Endothelial cell (in vitro differentiated cells): ENCODE results near the gene FTO. TPM values are rescaled to one million over a fixed set of nuclear protein-coding genes. Genes with fewer than 3 reads are reported as not detected.

Source experiments
- DNase-seq: peaks from one replicate; pipeline ENCODE4 v3.0.0; 2021; ENCODE audit warnings: low spot score
- H3K27ac Mint-ChIP-seq: one replicate; pipeline ENCODE4 v1.8.0; 2021; ENCODE audit warnings: mixed read lengths, inconsistent platforms; ENCODE audit not compliant: unreplicated experiment
- H3K27me3 Mint-ChIP-seq: one replicate; pipeline ENCODE4 v1.8.0; 2021; ENCODE audit warnings: mild to moderate bottlenecking, moderate library complexity, mixed read lengths, inconsistent platforms; ENCODE audit not compliant: unreplicated experiment
- H3K36me3 Mint-ChIP-seq: one replicate; pipeline ENCODE4 v1.8.0; 2021; ENCODE audit warnings: mild to moderate bottlenecking, low read depth, mixed read lengths, inconsistent platforms; ENCODE audit not compliant: unreplicated experiment
- H3K4me1 Mint-ChIP-seq: one replicate; pipeline ENCODE4 v1.8.0; 2021; ENCODE audit warnings: mild to moderate bottlenecking, mixed read lengths, inconsistent platforms; ENCODE audit not compliant: unreplicated experiment
- H3K4me3 Mint-ChIP-seq: one replicate; pipeline ENCODE4 v1.8.0; 2021; ENCODE audit warnings: mild to moderate bottlenecking, mixed read lengths, inconsistent platforms; ENCODE audit not compliant: unreplicated experiment
- H3K9me3 Mint-ChIP-seq: one replicate; pipeline ENCODE4 v1.8.0; 2021; ENCODE audit warnings: mixed read lengths, inconsistent platforms; ENCODE audit not compliant: unreplicated experiment
- CTCF ChIP-seq: fragments of 200-600 bp; sonication (generic); IDR thresholded peaks from one replicate; pipeline ENCODE4 v1.5.0; 2021; ENCODE audit warnings: antibody characterized with exemption; ENCODE audit not compliant: unreplicated experiment
- total RNA-seq: library from RNA; stranded (reverse); fragmentation: NEBNext Ultra II Directional; extraction: Animal tissue kit (Norgen Biotek cat#: 25700); gene quantifications from one replicate; pipeline ENCODE4 v1.2.1, GENCODE V29; 2021; ENCODE audit not compliant: unreplicated experiment

Gene FTO
- total RNA-seq, 1 donor from 2014 or later: 83.8 TPM

DNA sequence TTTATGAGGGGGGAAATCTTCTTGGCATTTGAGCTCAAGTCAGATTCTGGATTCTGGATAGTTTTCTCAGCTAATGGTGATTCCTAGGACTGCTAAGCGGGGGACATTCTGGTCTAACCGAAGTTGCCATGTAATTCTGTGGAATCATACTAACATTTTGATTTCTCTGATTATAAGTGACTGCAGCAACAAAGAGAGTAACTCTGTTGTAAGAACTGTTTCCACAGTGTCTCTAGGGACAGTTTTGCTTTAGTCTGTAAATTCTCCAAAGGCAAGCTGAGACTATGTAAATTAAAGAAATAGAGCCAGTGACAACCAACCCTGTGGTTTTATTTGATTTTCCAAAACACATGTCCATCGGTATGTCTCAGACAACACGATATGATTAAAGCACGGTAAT lies 296.4 kb downstream of the FTO start:
- DNase-seq: no peak
- H3K27me3 Mint-ChIP-seq: no peaks in the 10 kb centered on the region
- no peaks in the 10 kb centered on the region for H3K4me1 Mint-ChIP-seq
- no peaks in the 10 kb centered on the region for H3K9me3 Mint-ChIP-seq
- no peak overlapping the region for H3K4me3 Mint-ChIP-seq
- no peak for TF ChIP-seq CTCF
- no peaks in the 10 kb centered on the region for H3K36me3 Mint-ChIP-seq
- no peak overlapping the region for H3K27ac Mint-ChIP-seq

GRCh38 chr16:54006693-54007092 lies 302.7 kb downstream of the FTO start:
- Mint-ChIP-seq H3K9me3 (no peaks in the 10 kb centered on the region), H3K27ac (no peak overlapping the region), H3K36me3 (no peaks in the 10 kb centered on the region), H3K27me3 (no peaks in the 10 kb centered on the region), H3K4me3 (no peak overlapping the region), H3K4me1 (no peaks in the 10 kb centered on the region)
- no peak for TF ChIP-seq CTCF
- DNase-seq: no peak

GRCh38 chr16:54007504-54007903 lies 303.5 kb downstream of the FTO start:
- no peak for TF ChIP-seq CTCF
- Mint-ChIP-seq H3K4me1 (no peaks in the 10 kb centered on the region), H3K27ac (no peak overlapping the region), H3K4me3 (no peak overlapping the region), H3K27me3 (no peaks in the 10 kb centered on the region), H3K36me3 (peaks cover 6% of the 10 kb centered on the region), H3K9me3 (peaks cover 6% of the 10 kb centered on the region)
- DNase-seq: no peak

DNA sequence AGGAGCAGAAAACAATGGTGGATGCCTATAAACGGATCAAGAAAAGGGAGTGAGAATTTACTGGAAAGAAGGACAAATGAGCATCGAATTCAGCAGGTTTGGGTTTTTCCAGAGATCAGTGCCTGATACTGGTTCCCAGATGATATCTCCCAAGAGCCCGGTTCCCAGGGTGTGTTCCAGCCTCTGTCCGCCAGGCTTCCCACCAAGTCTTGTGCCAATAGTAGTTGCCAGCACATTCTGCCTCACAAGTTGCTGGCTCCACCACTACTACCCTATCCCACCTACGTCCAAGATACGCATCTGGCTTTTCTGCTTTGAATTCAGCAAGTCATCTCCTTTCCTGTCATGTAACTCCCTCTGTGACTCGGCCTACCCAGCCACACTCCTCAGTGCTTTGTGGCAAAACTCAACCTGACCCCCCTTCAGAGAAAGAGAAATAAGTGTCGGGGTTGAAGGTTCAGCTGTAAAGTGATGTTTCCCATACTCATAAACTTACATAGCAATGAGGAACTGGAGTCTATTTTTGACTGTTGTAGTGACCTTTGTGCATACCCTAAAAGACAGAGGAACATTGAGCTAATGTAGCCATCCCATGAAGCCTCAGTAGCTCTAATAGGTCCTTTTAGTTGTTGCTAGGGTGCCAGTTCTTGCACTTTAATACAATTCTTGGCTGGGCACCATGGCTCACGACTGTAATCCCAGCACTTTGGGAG lies 305.7 kb downstream of the FTO start:
- Mint-ChIP-seq H3K36me3 (peaks cover 6% of the 10 kb centered on the region), H3K9me3 (peaks cover 6% of the 10 kb centered on the region), H3K27ac (no peak overlapping the region), H3K4me3 (no peak overlapping the region), H3K27me3 (no peaks in the 10 kb centered on the region), H3K4me1 (no peaks in the 10 kb centered on the region)
- DNase-seq: no peak
- TF ChIP-seq CTCF: no peak

GRCh38 chr16:54015147-54015546 lies 311.2 kb downstream of the FTO start:
- H3K27ac Mint-ChIP-seq: no peak overlapping the region
- peaks cover 6% of the 10 kb centered on the region for H3K9me3 Mint-ChIP-seq
- H3K4me1 Mint-ChIP-seq: no peaks in the 10 kb centered on the region
- H3K4me3 Mint-ChIP-seq: no peak overlapping the region
- H3K36me3 Mint-ChIP-seq: peaks cover 6% of the 10 kb centered on the region
- H3K27me3 Mint-ChIP-seq: no peaks in the 10 kb centered on the region
- no peak for DNase-seq
- no peak for TF ChIP-seq CTCF
